K562 (cell line): Measurements from ENCODE around the gene MAPK1IP1L. TPM values are rescaled to one million over a fixed set of nuclear protein-coding genes. Genes with fewer than 3 reads are reported as not detected.

Experiments used
- ATAC-seq: fragments of 200-7000 bp; cut with Tn5 transposase; 3 replicates; pipeline ENCODE4 v1.9.1; 2020; ENCODE audit warnings: moderate library complexity
- BruUV-seq: library from RNA; stranded (reverse); fragments of 400-500 nt; replicated peaks from 2 replicates; lab custom pipeline; 2021; lab: Mats Ljungman, UMichigan
- CTCF ChIA-PET: fragments of 300-600 bp; formaldehyde crosslinking; extraction: SDS; loops from one replicate; lab custom pipeline; 2021; ENCODE audit warnings: low intra/inter-chr PET ratio; lab: Yijun Ruan, JAX
- POLR2A ChIA-PET: fragments of 300-600, 350-650 bp; sonication (Branson Sonifier 250); formaldehyde crosslinking; extraction: SDS; loops from one replicate; lab custom pipeline; 2021; ENCODE audit warnings: antibody characterized with exemption, inconsistent platforms; lab: Yijun Ruan, JAX
- DNase-seq, 4 experiments: peaks; one replicate each; pipeline versions ENCODE4 v3.0.0 to v3.0.0-alpha.2; 2011 to 2018; ENCODE audit warnings: low spot score in 3 of 4, mixed read lengths in 3 of 4; ENCODE audit errors: extremely low read depth in 1 of 4
- FAIRE-seq: peaks from 2 replicates; lab custom pipeline; 2011; peaks lifted over from hg19 to GRCh38; lab: Jason Lieb, UNC
- H2AFZ ChIP-seq: 2 replicates; pipeline ENCODE4 v1.6.0; 2011; ENCODE audit warnings: low read depth, low read length, control low read depth, inconsistent platforms
- H3K27ac ChIP-seq: fragments of 200-600 bp; 3 replicates; pipeline ENCODE4 v1.8.0; 2011; ENCODE audit warnings: low read depth, mild to moderate bottlenecking, control low read depth, inconsistent platforms, low read length, moderate library complexity, mixed read lengths; ENCODE audit errors: extremely low read depth
- H3K27me3 ChIP-seq, 2 experiments: fragments of 300-600 bp in 1 of 2; 2 replicates in 1 of 2; 3 replicates in 1 of 2; pipeline versions ENCODE4 v1.6.0 to v1.8.0; 2011; ENCODE audit warnings: inconsistent platforms in 2 of 2, low read length in 2 of 2, mild to moderate bottlenecking in 1 of 2, mixed read lengths in 1 of 2, moderate library complexity in 1 of 2; ENCODE audit not compliant: control insufficient read depth in 2 of 2, insufficient read depth in 2 of 2
- H3K36me3 ChIP-seq: fragments of 300-600 bp; 3 replicates; pipeline ENCODE4 v1.8.0; 2011; ENCODE audit warnings: mild to moderate bottlenecking, low read length, inconsistent platforms; ENCODE audit not compliant: control insufficient read depth, insufficient read depth
- H3K4me1 ChIP-seq, 2 experiments: fragments of 200-600 bp in 1 of 2; replicated peaks in 1 of 2; 2 replicates in 1 of 2; 3 replicates in 1 of 2; pipeline versions ENCODE4 v1.5.1 to v1.8.0; 2011; ENCODE audit warnings: inconsistent platforms in 2 of 2, low read length in 2 of 2, mild to moderate bottlenecking in 1 of 2, mixed read lengths in 1 of 2, moderate library complexity in 1 of 2; ENCODE audit not compliant: control insufficient read depth in 2 of 2, insufficient read depth in 2 of 2
- H3K4me2 ChIP-seq: 2 replicates; pipeline ENCODE4 v1.6.1; 2011; ENCODE audit warnings: low read length, control low read depth, inconsistent platforms, mixed read lengths; ENCODE audit not compliant: insufficient read depth
- H3K4me3 ChIP-seq: fragments of 200-600 bp; sonication (generic), shearing (Covaris generic); 2 replicates; pipeline ENCODE4 v1.5.1; 2016; ENCODE audit warnings: control low read depth, inconsistent platforms
- H3K79me2 ChIP-seq: fragments of 200-600 bp; 3 replicates; pipeline ENCODE4 v1.8.0; 2011; ENCODE audit warnings: low read length, inconsistent platforms; ENCODE audit not compliant: control insufficient read depth, insufficient read depth
- H3K9ac ChIP-seq, 2 experiments: 2 replicates each; pipeline versions ENCODE4 v1.6.0 to v1.6.1; 2011; ENCODE audit warnings: low read depth in 2 of 2, low read length in 2 of 2, control low read depth in 1 of 2, inconsistent platforms in 1 of 2, mild to moderate bottlenecking in 1 of 2, mixed read lengths in 1 of 2; ENCODE audit not compliant: insufficient read depth in 1 of 2
- H3K9me1 ChIP-seq: one replicate; pipeline ENCODE4 v1.6.0; 2011; ENCODE audit warnings: inconsistent platforms, mild to moderate bottlenecking, low read length, moderate library complexity; ENCODE audit not compliant: control insufficient read depth, insufficient read depth
- H3K9me3 ChIP-seq: replicated peaks from 2 replicates; pipeline ENCODE4 v1.5.1; 2011; ENCODE audit warnings: low read depth, low read length, inconsistent platforms; ENCODE audit not compliant: control insufficient read depth, insufficient read depth
- H4K20me1 ChIP-seq: replicated peaks from 2 replicates; pipeline ENCODE4 v1.6.1; 2011; ENCODE audit warnings: low read length, inconsistent platforms, mixed read lengths; ENCODE audit not compliant: control insufficient read depth, insufficient read depth
- BRCA1 ChIP-seq, 2 experiments: fragments of 450-650 bp in 1 of 2; sonication (generic) in 1 of 2; formaldehyde crosslinking in 1 of 2; IDR thresholded peaks; 2 replicates each; pipeline versions ENCODE4 v1.5.0 to v1.6.1; 2017 to 2020; ENCODE audit warnings: mild to moderate bottlenecking in 1 of 2, missing genetic modification reagents in 1 of 2
- CTBP1 ChIP-seq: fragments of 450-650 bp; IDR thresholded peaks from 2 replicates; pipeline ENCODE4 v1.6.1; 2016; ENCODE audit warnings: borderline replicate concordance
- MCM7 ChIP-seq, 2 experiments: fragments of 450-650 bp; IDR thresholded peaks; 2 replicates each; pipeline ENCODE4 v1.6.1; 2016 to 2018
- POLR2A ChIP-seq: fragments of 450-650 bp; conservative IDR thresholded peaks from 2 replicates; pipeline ENCODE4 v1.6.1; 2016
- ZC3H4 ChIP-seq: sonication (generic); formaldehyde crosslinking; IDR thresholded peaks from 2 replicates; pipeline ENCODE4 v1.9.0; 2021; ENCODE audit warnings: missing genetic modification reagents, borderline replicate concordance
- WGBS: fragments of 100-300 bp; shearing (Covaris generic); methylation state at CpG from one replicate; pipeline ENCODE4 v1.1.6; 2016; ENCODE audit warnings: low coverage, mixed read lengths; ENCODE audit not compliant: insufficient coverage; ENCODE audit errors: missing lambda C conversion rate; 5-methylcytosine and 5-hydroxymethylcytosine counted together
- in situ Hi-C: fragments of 300-500 bp; cut with MboI; formaldehyde crosslinking; loops from 4 replicates; pipeline ENCODE4 v1.15.0; 2018; ENCODE audit warnings: inconsistent platforms, mixed read lengths
- intact Hi-C: fragments of 100-400 bp; cut with micrococcal nuclease; formaldehyde crosslinking; loops from 2 replicates; pipeline ENCODE4 v1.14.2; 2022
- polyA plus RNA-seq, 8 experiments: library from polyadenylated mRNA; depleted of rRNA in 4 of 8; stranded (reverse) in 5 of 8; unstranded in 3 of 8; fragments of >200 nt; fragmentation: Nextera tagmentation in 2 of 8; fragmentation: Illumina TruSeq in 1 of 8; extraction: Ambion mirVana in 2 of 8; extraction: Trizol in 1 of 8; gene quantifications; 2 replicates each; pipeline versions ENCODE4 v1.2.1 to v1.2.3, GENCODE V29; 2011 to 2014; ENCODE audit warnings: inconsistent platforms in 1 of 8, missing spikeins in 1 of 8
- total RNA-seq, 7 experiments: library from RNA; depleted of rRNA in 6 of 7; stranded (reverse); fragments of >200 nt in 6 of 7; fragmentation: Illumina TruSeq in 2 of 7; extraction: Trizol in 2 of 7; gene quantifications; 2 replicates each; pipeline versions ENCODE4 v1.2.1 to v1.2.3, GENCODE V29; 2011 to 2021; ENCODE audit warnings: low replicate concordance in 1 of 7
- TF ChIP-seq, protein P1 (sequence below): fragments of 200-600 bp; sonication (generic); IDR thresholded peaks from one replicate; pipeline ENCODE4 v1.6.1; 2012; ENCODE audit warnings: mild to moderate bottlenecking, low read depth, low read length, inconsistent platforms
- TF ChIP-seq, protein P2 (sequence below): fragments of 250-450 bp; sonication (Bioruptor Pico); IDR thresholded peaks from 2 replicates; pipeline ENCODE4 v1.5.1; 2021; ENCODE audit warnings: mild to moderate bottlenecking
- TF ChIP-seq, protein P3 (sequence below): conservative IDR thresholded peaks from 2 replicates; pipeline ENCODE4 v1.6.1; 2011; ENCODE audit warnings: low read depth, mild to moderate bottlenecking, low read length; ENCODE audit not compliant: control insufficient read depth

MAPK1IP1L gene
- total and polyA plus RNA-seq, 9 of the 15 experiments (the other 6 are each of a cell fraction or from before 2014, with no cell fraction given) = 32.7 to 99.4 (median 49.8) TPM

DNA sequence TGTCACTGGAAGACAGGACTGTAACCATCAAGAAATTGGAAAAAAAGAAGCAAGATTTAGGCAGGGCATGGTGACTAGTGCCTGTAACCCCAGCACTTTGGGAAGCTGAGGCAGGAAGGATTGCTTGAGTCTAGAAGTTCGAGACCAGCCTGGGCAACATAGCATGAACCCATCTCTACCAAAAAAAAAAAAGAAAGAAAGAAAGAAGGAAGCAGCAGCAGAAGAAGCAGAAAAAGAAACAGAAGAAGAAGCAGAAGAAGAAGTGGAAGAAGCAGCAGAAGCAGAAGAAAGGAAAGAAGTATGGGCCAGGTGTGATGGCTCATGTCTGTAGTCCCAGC lies 47.1 kb downstream of the MAPK1IP1L start:
- FAIRE-seq (no peak), ATAC-seq (no peak), DNase-seq (no peak)
- intact Hi-C loops = no loop called here
- ChIA-PET CTCF (no interaction called here), POLR2A (no interaction called here)
- Histone ChIP-seq H3K4me3 (no peak overlapping the region), H3K9me1 (no peaks in the 10 kb centered on the region), H3K27me3 (no peaks in the 10 kb centered on the region), H3K9ac (no peak overlapping the region), H3K9me3 (peaks cover under 1% of the 10 kb centered on the region; the same call in 1 of the 2 replicates), H3K36me3 (no peaks in the 10 kb centered on the region), H3K27ac (no peak overlapping the region), H2AFZ (peak overlapping the region; percentile 89), H4K20me1 (no peaks in the 10 kb centered on the region), H3K79me2 (no peaks in the 10 kb centered on the region), H3K4me2 (no peak overlapping the region), H3K4me1 (peaks cover 4 to 25% of the 10 kb centered on the region in 2 experiments; a peak in 4 of 5 replicates)
- in situ Hi-C loops = no loop called here
- BruUV-seq = no TSS peak
- no CpG with 5 or more reads among the region's 1 CpG for WGBS
- no peak for TF ChIP-seq BRCA1 (IDR thresholded peaks at IDR 0.05)
- no peak for TF ChIP-seq BRCA1 (CRISPR knock-in tag; IDR thresholded peaks at IDR 0.05)
- no peak for TF ChIP-seq POLR2A
- TF ChIP-seq, protein P1, sequence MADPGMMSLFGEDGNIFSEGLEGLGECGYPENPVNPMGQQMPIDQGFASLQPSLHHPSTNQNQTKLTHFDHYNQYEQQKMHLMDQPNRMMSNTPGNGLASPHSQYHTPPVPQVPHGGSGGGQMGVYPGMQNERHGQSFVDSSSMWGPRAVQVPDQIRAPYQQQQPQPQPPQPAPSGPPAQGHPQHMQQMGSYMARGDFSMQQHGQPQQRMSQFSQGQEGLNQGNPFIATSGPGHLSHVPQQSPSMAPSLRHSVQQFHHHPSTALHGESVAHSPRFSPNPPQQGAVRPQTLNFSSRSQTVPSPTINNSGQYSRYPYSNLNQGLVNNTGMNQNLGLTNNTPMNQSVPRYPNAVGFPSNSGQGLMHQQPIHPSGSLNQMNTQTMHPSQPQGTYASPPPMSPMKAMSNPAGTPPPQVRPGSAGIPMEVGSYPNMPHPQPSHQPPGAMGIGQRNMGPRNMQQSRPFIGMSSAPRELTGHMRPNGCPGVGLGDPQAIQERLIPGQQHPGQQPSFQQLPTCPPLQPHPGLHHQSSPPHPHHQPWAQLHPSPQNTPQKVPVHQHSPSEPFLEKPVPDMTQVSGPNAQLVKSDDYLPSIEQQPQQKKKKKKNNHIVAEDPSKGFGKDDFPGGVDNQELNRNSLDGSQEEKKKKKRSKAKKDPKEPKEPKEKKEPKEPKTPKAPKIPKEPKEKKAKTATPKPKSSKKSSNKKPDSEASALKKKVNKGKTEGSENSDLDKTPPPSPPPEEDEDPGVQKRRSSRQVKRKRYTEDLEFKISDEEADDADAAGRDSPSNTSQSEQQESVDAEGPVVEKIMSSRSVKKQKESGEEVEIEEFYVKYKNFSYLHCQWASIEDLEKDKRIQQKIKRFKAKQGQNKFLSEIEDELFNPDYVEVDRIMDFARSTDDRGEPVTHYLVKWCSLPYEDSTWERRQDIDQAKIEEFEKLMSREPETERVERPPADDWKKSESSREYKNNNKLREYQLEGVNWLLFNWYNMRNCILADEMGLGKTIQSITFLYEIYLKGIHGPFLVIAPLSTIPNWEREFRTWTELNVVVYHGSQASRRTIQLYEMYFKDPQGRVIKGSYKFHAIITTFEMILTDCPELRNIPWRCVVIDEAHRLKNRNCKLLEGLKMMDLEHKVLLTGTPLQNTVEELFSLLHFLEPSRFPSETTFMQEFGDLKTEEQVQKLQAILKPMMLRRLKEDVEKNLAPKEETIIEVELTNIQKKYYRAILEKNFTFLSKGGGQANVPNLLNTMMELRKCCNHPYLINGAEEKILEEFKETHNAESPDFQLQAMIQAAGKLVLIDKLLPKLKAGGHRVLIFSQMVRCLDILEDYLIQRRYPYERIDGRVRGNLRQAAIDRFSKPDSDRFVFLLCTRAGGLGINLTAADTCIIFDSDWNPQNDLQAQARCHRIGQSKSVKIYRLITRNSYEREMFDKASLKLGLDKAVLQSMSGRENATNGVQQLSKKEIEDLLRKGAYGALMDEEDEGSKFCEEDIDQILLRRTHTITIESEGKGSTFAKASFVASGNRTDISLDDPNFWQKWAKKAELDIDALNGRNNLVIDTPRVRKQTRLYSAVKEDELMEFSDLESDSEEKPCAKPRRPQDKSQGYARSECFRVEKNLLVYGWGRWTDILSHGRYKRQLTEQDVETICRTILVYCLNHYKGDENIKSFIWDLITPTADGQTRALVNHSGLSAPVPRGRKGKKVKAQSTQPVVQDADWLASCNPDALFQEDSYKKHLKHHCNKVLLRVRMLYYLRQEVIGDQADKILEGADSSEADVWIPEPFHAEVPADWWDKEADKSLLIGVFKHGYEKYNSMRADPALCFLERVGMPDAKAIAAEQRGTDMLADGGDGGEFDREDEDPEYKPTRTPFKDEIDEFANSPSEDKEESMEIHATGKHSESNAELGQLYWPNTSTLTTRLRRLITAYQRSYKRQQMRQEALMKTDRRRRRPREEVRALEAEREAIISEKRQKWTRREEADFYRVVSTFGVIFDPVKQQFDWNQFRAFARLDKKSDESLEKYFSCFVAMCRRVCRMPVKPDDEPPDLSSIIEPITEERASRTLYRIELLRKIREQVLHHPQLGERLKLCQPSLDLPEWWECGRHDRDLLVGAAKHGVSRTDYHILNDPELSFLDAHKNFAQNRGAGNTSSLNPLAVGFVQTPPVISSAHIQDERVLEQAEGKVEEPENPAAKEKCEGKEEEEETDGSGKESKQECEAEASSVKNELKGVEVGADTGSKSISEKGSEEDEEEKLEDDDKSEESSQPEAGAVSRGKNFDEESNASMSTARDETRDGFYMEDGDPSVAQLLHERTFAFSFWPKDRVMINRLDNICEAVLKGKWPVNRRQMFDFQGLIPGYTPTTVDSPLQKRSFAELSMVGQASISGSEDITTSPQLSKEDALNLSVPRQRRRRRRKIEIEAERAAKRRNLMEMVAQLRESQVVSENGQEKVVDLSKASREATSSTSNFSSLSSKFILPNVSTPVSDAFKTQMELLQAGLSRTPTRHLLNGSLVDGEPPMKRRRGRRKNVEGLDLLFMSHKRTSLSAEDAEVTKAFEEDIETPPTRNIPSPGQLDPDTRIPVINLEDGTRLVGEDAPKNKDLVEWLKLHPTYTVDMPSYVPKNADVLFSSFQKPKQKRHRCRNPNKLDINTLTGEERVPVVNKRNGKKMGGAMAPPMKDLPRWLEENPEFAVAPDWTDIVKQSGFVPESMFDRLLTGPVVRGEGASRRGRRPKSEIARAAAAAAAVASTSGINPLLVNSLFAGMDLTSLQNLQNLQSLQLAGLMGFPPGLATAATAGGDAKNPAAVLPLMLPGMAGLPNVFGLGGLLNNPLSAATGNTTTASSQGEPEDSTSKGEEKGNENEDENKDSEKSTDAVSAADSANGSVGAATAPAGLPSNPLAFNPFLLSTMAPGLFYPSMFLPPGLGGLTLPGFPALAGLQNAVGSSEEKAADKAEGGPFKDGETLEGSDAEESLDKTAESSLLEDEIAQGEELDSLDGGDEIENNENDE = no peak
- TF ChIP-seq CTBP1 = no peak
- no peak for TF ChIP-seq MCM7 (IDR thresholded peaks at IDR 0.05)
- TF ChIP-seq, protein P2, sequence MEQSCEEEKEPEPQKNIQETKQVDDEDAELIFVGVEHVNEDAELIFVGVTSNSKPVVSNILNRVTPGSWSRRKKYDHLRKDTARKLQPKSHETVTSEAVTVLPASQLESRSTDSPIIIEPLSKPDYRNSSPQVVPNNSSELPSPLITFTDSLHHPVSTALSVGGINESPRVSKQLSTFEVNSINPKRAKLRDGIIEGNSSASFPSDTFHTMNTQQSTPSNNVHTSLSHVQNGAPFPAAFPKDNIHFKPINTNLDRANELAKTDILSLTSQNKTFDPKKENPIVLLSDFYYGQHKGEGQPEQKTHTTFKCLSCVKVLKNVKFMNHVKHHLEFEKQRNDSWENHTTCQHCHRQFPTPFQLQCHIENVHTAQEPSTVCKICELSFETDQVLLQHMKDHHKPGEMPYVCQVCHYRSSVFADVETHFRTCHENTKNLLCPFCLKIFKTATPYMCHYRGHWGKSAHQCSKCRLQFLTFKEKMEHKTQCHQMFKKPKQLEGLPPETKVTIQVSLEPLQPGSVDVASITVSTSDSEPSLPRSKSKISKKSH (CRISPR knock-in tag) = no peak
- TF ChIP-seq ZC3H4 (CRISPR knock-in tag) = no peak
- TF ChIP-seq, protein P3, sequence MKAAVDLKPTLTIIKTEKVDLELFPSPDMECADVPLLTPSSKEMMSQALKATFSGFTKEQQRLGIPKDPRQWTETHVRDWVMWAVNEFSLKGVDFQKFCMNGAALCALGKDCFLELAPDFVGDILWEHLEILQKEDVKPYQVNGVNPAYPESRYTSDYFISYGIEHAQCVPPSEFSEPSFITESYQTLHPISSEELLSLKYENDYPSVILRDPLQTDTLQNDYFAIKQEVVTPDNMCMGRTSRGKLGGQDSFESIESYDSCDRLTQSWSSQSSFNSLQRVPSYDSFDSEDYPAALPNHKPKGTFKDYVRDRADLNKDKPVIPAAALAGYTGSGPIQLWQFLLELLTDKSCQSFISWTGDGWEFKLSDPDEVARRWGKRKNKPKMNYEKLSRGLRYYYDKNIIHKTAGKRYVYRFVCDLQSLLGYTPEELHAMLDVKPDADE = no peak
